Measurements from ENCODE around the gene MAP1LC3B2.

DNA sequence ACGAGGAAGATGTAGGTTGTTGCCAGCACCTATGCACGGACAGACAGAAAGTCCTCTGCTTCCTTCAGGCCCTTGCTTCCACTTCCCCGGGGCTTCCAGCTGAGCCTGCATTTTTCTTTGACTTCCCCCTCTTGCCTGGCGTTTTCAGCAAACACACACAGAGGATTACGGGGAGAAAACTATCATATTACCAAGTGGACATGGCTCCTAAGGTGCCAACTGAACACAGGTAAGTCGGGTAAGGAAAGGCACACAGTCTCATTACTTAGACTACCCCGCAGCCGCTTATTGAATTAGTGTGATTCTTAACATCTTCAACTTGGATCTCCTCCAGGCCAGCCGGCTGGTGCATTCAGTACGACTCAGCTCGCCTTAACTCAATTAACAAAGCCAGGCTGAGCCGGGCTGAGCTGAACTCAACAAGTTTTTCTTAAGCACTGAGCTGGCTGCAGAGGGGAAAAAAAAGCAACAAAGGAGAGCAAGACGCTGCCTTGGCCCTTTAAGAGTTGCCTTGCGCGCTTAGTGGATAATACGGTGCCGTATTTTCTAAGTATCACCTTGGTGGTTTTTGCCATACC, 19.2 kb upstream of the MAP1LC3B2 start:
- TF ChIP-seq, protein P1, sequence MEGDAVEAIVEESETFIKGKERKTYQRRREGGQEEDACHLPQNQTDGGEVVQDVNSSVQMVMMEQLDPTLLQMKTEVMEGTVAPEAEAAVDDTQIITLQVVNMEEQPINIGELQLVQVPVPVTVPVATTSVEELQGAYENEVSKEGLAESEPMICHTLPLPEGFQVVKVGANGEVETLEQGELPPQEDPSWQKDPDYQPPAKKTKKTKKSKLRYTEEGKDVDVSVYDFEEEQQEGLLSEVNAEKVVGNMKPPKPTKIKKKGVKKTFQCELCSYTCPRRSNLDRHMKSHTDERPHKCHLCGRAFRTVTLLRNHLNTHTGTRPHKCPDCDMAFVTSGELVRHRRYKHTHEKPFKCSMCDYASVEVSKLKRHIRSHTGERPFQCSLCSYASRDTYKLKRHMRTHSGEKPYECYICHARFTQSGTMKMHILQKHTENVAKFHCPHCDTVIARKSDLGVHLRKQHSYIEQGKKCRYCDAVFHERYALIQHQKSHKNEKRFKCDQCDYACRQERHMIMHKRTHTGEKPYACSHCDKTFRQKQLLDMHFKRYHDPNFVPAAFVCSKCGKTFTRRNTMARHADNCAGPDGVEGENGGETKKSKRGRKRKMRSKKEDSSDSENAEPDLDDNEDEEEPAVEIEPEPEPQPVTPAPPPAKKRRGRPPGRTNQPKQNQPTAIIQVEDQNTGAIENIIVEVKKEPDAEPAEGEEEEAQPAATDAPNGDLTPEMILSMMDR (IDR thresholded peaks at IDR 0.05; ENCODE audit: low read depth, low read length), result no peak
- TF ChIP-seq POLR2A (IDR thresholded peaks at IDR 0.05; ENCODE audit: extremely low read depth, insufficient read length), result no peak
- TF ChIP-seq, protein P2, sequence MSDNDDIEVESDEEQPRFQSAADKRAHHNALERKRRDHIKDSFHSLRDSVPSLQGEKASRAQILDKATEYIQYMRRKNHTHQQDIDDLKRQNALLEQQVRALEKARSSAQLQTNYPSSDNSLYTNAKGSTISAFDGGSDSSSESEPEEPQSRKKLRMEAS (IDR thresholded peaks at IDR 0.05; ENCODE audit: low read depth, low read length), result no peak
